Jurkat, Clone E6-1 (cell line): ENCODE results near the gene HOXB9. TPM values are rescaled to one million over a fixed set of nuclear protein-coding genes. Genes with fewer than 3 reads are reported as not detected.
A peak's percentile ranks its signal among the peaks of the same experiment; 100 is the strongest.

Source experiments
- DNase-seq: peaks from one replicate; pipeline ENCODE4 v3.0.0-alpha.2; 2011; ENCODE audit warnings: low read depth, low spot score
- H3K4me3 ChIP-seq: 2 replicates; pipeline ENCODE4 v1.5.1; 2011; ENCODE audit warnings: mild to moderate bottlenecking, low read length, control low read depth, moderate library complexity
- polyA plus RNA-seq: library from polyadenylated mRNA; unstranded; fragments of >200 nt; gene quantifications from one replicate; pipeline ENCODE4 v1.2.1, GENCODE V29; 2012; ENCODE audit warnings: missing spikeins; ENCODE audit not compliant: insufficient read length, insufficient read depth

Gene HOXB9
- not detected for polyA plus RNA-seq

- no peak for DNase-seq
- H3K4me3 ChIP-seq: peak within 1 kb of the TSS; percentile 37
Observed at GRCh38 chr17:48626245-48627117, at the start of gene HOXB9. Gene HOXB9, minus strand, starts transcription at chr17:48626358. Its CDS starts 89 bp downstream, at chr17:48626269.

- no peak overlapping the region for H3K4me3 ChIP-seq
- DNase-seq: no peak
Observed at GRCh38 chr17:48672340-48672739, 46.2 kb upstream of the HOXB9 start.

- peak overlapping the region; percentile 9; the same call in 1 of the 2 replicates for H3K4me3 ChIP-seq
- DNase-seq: peak; percentile 39
Observed at GRCh38 chr17:48671697-48672171, 45.6 kb upstream of the HOXB9 start.

- no peak overlapping the region for H3K4me3 ChIP-seq
- DNase-seq: no peak
Observed at GRCh38 chr17:48663134-48663924, 37.2 kb upstream of the HOXB9 start.

- H3K4me3 ChIP-seq: no peak overlapping the region
- no peak for DNase-seq
Observed at GRCh38 chr17:48655913-48656312, 29.8 kb upstream of the HOXB9 start.

DNA sequence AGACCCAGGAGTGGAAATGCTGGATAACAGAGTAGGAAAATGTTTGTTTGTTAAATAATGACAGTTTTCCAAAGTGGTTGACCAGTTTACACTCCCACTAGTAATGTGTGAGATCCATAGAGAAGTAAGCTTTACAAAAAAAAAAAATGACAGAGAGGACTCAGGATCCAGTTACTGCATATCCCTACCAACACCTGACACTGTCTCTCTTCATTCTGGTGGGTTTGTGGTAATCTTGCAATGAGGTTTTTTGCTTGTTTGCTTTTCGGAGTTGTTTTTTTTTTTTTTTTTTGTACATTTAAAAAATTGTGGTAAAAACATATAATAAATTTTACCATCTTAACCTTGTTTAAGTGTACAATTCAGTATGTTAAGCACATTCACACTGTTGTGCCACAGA is 23.6 kb upstream of the HOXB9 start:
- no peak for DNase-seq

GRCh38 chr17:48647963-48648245 is 21.7 kb upstream of the HOXB9 start:
- no peak overlapping the region for H3K4me3 ChIP-seq
- no peak for DNase-seq

More for the DNA sequence above, 23.6 kb upstream of the HOXB9 start:
- H3K4me3 ChIP-seq: no peak overlapping the region

GRCh38 chr17:48647103-48647962 is 21.2 kb upstream of the HOXB9 start:
- no peak overlapping the region for H3K4me3 ChIP-seq
- no peak for DNase-seq

DNA sequence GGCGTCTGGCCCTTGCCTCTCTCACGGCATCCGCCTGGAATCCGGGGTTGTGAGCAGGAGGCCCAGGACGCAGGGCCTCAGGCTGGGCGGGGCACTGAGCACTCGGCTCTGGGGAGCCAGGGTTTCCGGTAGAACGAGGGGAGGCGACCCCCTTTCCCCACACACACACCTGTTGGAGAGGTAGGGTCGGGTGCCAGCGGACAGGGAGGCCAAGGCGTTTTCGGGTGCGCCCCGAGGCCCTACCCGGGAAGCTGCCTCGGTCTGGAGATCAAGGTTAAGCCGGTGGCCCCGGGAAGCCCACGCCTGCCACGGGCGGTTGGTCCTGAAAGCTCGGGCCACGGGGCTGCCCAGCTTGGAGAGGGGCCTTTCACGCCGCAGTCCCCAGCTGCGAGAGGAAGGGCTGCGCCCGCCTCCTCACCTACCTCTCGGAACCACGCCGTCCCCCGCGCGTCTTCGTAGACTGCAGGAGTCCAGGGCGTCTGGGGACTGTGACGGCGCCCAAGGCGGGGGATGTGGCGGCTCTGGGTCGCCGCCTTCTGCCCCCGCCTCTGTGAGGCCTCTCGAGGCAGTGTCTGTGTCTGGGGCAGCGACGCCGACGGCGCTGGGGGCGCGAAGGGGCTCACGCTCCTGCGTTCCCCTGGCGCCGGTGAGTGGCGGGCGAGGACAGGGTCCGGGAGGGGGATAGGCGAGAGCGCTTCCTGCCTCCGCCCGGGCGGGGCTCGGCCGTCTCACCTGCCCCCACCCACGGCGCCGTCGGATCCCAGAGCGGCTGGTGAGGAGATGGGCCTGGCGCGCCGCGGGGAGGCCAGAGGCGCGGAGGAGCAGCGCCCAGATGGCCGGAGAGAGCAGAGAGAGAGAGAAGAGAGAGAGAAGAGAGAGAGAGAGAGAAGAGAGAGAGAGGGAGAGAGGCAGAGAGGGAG is 20.3 kb upstream of the HOXB9 start:
- H3K4me3 ChIP-seq: no peak overlapping the region
- no peak for DNase-seq

DNA sequence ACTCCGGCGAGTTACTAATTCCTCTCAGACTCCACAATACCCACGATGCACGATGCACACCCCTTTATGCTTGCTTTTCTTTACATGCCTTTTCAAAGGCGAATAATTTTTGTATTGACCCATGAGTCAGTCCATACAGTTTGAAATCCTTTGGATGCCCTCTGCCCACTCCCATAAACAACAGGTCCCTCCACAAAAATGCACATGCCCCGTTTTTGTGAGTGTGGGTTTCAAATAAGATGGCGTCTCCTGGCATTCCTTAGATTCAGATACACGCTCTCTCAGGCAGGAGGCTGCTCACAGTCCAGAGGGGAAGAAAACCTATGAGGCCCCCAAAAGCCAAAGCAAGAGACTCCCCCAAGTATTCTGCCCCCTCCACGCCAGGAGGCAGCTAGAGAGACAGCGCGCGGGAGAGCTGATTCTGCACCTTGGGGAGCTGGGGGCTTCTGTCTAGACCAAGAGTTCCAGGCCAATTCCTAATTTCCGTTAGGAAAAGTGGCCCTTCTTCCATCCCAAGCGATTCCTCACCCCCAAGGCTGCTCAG is 19.6 kb upstream of the HOXB9 start:
- DNase-seq: no peak
- no peak overlapping the region for H3K4me3 ChIP-seq

DNA sequence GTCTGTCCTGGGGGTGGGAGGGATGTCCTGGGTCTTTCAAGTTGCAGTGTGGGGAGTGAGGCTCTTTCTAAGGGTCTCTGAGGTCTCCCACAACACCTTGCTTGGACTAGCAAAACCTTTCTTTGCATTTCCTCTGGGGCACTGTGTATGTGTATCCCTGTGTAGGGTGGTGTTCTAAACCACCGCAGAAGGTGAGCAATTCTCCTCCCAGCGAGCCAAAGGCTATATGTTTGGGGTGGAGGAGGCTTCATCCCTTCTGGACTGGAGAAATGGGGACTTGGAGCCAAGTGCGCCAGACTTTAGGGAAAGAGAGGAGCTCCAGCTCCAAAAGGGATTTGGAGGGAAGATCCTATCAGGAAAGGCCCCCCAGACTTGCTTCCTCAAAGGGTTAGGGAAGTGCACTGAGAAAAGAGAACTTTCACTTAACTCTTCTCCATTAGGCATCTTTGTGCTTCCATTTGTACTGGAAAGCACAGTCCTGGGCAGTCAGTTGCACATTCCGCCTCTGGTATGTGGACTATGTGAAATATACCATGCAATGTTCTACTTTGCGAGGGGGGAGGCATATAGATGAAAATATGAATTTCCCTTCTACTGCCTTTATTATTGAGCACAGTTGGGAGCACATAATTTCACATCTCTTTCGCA is 18.9 kb upstream of the HOXB9 start:
- no peak overlapping the region for H3K4me3 ChIP-seq
- DNase-seq: no peak

- no peak overlapping the region for H3K4me3 ChIP-seq
- no peak for DNase-seq
Observed at GRCh38 chr17:48644159-48644558, 18.0 kb upstream of the HOXB9 start.

- H3K4me3 ChIP-seq: no peak overlapping the region
- DNase-seq: no peak
Observed at GRCh38 chr17:48643697-48644012, 17.5 kb upstream of the HOXB9 start.

DNA sequence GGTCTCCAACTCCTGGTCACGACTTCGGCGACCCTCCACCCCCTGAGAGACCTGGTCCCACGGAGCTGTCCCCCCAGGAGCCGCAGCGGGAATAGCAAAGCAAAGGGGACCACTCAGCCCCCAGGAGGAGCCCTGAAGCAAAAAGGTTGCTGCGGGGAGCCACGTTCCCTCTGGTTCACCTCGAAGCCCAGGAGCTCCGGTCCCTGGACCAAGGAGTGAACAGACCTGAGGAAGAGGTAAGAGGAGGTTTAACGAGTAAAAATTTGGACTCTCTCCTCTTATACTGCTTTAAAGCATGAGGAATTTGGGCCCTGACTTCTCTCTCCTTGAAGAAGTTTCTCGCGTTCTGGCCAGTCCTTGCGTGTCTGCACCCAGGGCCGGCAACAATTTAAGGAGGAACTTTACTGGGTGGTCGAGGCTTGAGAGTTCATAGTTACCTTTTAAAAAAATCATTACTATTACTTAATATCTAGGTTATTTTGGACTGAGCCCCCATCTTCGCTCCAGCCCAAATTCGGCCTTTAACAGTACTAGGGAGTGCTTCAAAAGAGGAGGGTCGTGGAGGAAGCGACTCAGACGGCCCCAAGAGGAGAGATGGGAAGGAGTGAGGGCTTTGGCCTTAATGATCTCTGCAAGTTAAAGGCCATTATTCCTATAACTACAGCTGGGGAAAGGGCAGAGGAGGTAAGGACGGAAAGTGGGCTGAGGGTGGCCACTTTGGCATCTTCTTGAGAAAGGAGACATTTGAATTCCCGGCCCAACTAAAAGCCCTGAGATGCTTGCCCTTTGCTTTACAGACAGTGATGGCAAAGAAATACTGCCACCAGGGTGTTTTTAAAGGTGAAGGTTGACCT is 16.9 kb upstream of the HOXB9 start:
- DNase-seq: no peak
- no peak overlapping the region for H3K4me3 ChIP-seq

GRCh38 chr17:48642059-48642842 is 16.1 kb upstream of the HOXB9 start:
- no peak for DNase-seq
- H3K4me3 ChIP-seq: no peak overlapping the region

- DNase-seq: no peak
- H3K4me3 ChIP-seq: no peak overlapping the region
Observed at GRCh38 chr17:48641541-48642058, 15.4 kb upstream of the HOXB9 start.
